Measurements from ENCODE around the gene DHPS.
"Not testable (repeated sequence)": the region's sequence is repeated elsewhere in the genome, so short reads cannot be mapped to it uniquely, and the experiment has no call there.

The DHPS gene

DNA sequence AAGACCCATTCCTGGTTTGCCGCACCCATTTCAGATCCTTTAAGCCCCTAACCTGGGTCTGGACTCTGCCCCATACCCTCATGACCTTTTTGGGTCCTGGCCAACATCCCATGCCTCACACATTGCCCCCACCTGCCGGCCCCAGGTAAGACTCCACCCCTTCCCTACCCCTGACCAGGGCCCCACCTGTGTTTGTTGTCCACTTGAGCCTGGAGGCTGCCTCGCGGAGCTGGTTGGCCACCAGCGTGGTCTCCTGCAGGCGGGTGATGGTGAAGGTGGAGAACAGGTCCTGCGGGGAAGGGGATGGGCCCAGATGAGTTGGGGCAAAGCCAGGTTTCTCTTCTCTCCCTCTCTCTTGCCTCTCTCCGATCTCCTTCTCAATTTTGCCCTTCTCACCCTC, 34.6 kb downstream of the DHPS start:
- no peak for DNase-seq (ENCODE audit: low spot score)

DNA sequence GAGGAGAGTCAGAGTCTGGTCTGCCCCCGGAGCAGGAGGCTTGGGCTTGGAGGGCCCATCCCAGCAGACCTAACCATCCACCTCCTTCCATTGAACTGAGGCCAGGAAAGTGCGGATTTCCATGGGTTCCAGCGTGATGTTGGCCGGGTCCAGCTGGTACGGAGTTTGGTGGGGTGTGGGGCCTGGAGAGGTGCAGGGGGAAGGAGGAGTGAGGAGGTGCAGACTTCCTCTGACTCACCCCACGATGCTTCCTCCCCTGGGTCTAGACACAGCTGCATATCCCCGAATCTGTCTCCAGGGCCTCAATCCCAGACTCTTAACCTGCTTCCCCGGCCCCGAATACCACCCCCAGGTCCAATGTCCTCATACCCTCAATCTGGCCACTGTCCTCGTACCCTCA, 35.1 kb downstream of the DHPS start:
- DNase-seq (ENCODE audit: low spot score) = no peak

DNA sequence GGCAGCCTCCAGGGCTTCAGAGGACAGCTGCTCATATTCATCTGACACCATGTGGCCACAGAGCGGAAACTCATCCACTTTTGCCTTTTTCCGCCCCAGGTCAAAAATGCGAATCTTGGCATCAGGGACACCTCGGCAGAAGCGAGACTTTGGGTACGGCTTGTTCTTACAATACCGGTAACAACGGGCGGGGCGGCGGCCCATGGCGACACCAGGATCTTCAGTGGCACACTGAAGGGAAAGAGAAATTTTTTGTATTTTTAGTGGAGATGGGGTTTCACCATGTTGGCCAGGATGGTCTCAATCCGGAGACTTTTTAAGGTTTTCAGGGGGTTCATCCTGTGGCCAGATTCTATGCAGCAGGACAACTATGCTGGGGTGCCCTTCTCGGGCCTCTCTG, 38.0 kb downstream of the DHPS start:
- DNase-seq (ENCODE audit: low spot score) = not testable (repeated sequence)

DNA sequence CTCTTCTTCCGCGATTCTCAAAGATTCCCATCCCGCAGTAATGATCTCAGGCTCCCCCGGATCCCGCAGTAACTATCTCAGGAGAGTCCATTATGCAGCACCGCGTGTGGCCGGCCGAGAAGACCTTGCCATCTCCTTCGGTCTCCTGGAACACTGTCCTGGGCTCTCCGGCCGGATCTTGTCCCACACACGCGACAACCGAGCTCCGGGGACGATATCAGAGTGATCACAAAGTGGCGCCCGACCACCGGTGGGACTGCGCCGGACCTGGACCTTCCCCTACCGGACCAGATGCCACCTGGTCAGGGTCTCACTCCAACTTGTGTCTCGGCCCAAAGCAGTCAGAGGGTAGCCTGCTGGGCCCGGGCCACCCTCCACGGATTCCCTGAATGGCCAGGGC, 39.2 kb downstream of the DHPS start:
- DNase-seq (ENCODE audit: low spot score) = no peak

GRCh38 chr19:12641456-12641855, 40.2 kb downstream of the DHPS start:
- no peak for DNase-seq (ENCODE audit: low spot score)

- peak; percentile 73 for DNase-seq (ENCODE audit: low spot score)
Observed at GRCh38 chr19:12639901-12640613, 41.6 kb downstream of the DHPS start.

DNA sequence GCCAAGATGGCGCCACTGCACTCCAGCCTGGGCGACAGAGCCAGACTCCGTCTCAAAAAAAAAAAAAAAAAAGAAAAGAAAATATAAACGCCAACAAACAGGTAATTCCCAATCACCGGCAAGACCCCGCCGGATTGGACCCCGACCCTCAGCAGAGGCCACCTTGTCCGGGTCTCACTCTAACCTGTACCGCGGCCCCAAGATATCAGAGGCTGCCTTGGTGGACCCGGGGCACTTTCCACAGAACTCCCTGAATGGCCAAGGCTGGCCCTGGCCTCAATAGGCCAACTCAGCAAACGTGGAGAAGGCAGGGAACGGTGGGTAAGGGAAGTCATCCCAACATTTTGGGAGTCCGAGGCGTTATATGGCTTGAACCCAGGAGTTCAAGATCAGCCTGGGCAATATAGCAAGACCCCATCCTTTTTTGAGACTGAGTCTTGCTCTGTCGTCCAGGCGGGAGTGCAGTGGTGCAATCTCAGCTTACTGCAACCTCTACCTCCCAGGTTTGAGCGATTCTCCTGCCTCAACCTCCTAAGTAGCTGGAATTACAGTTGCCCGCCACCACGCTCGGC, 43.0 kb downstream of the DHPS start:
- DNase-seq (ENCODE audit: low spot score) = no peak

DNA sequence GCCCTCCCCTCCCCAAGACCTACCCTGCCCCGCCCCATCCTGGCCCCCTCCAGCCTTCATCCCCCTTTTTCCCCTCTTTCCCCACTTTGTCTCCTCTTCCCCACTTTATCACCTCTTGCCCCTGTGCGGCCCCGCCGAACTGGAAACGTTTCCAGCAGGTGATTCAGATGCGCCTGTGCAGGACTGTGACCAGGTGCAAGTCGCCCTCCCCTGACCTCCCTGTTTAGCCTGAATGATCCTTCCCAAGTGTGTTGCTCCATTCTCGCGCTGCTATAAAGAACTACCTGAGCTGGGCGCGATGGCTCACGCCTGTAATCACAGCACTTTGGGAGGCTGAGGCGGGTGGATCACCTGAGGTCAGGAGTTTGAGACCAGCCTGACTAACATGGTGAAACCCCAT, 45.0 kb downstream of the DHPS start:
- DNase-seq (ENCODE audit: low spot score) = no peak

DNA sequence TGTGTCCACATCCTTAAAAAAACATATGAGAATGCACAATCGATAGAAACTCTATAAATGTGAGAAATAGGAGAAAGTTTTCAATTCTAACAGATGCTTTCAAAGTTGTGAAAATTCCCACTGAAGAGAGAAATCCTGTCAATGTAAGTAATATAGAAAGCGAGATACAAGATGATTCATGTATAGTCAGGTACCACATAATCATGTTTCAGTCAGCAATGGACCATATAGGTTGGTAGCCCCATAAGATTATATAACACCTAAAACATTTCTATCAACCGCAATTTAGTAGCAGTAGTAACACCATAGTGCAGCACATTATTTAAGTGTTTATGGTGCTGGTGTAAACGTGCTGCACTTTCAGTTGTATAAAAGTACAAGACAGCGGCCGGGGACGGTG, 52.5 kb downstream of the DHPS start:
- DNase-seq (ENCODE audit: low spot score) = no peak

- no peak for DNase-seq (ENCODE audit: low spot score)
Observed at GRCh38 chr19:12628040-12629022, 53.3 kb downstream of the DHPS start.

DNA sequence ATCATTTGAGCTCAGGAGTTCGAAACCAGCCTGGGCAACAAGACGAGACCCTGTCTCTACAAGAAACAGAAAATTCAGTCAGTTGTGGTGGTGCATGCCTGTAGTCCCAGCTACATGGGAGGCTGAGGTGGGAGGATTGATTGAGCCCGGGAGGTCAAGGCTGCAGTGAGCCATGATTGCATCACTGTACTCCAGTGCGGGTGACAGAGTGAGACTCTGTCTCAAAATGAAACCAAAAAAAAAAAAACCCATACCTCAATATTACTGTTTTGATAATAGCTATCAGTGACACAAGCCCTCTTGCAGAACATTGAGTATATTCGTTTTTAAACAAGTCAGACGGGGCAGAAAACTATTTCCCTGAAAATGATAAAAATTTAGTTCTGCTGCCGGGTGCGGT, 54.7 kb downstream of the DHPS start:
- DNase-seq (ENCODE audit: low spot score) = no peak

Small RNA genes lying within 50 kb of the gene (small RNA-seq; reads per million reads assigned to genes)
- 3.6 to 539 reads per million in 2 experiments for gene SNORD41
